Loucy (cell line): Measurements from ENCODE around the gene OCIAD2.
"Not testable (repeated sequence)": the region's sequence is repeated elsewhere in the genome, so short reads cannot be mapped to it uniquely, and the experiment has no call there.

Source experiments
- EZH2phosphoT487 ChIP-seq: fragments of 200-600 bp; IDR thresholded peaks from 2 replicates; pipeline ENCODE4 v1.6.1; 2018; ENCODE audit warnings: antibody characterized with exemption, mild to moderate bottlenecking, moderate library complexity, borderline replicate concordance
- TF ChIP-seq, protein P1 (sequence below): fragments of 200-600 bp; sonication (generic); conservative IDR thresholded peaks from 2 replicates; pipeline ENCODE4 v1.5.1; 2014; ENCODE audit warnings: mild to moderate bottlenecking, antibody characterized with exemption, low read length

DNA sequence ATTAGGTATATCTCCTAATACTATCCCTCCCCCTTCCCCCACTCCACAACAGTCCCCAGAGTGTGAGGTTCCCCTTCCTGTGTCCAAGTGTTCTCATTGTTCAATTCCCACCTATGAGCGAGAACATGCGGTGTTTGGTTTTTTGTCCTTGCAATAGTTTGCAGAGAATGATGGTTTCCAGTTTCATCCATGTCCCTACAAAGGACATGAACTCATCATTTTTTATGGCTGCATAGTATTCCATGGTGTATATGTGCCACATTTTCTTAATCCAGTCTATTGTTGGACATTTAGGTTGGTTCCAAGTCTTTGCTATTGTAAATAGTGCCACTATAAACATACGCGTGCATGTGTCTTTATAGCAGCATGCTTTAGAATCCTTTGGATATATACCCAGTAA is 41.9 kb downstream of the OCIAD2 start:
- TF ChIP-seq, protein P1, sequence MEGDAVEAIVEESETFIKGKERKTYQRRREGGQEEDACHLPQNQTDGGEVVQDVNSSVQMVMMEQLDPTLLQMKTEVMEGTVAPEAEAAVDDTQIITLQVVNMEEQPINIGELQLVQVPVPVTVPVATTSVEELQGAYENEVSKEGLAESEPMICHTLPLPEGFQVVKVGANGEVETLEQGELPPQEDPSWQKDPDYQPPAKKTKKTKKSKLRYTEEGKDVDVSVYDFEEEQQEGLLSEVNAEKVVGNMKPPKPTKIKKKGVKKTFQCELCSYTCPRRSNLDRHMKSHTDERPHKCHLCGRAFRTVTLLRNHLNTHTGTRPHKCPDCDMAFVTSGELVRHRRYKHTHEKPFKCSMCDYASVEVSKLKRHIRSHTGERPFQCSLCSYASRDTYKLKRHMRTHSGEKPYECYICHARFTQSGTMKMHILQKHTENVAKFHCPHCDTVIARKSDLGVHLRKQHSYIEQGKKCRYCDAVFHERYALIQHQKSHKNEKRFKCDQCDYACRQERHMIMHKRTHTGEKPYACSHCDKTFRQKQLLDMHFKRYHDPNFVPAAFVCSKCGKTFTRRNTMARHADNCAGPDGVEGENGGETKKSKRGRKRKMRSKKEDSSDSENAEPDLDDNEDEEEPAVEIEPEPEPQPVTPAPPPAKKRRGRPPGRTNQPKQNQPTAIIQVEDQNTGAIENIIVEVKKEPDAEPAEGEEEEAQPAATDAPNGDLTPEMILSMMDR = not testable (repeated sequence)
- TF ChIP-seq EZH2phosphoT487 = not testable (repeated sequence)
